NT2/D1 (cell line): Measurements from ENCODE around the gene LPO.

Experiments
- DNase-seq: peaks from one replicate; pipeline ENCODE4 v3.0.0-alpha.2; 2011; ENCODE audit warnings: low read depth, low spot score
- H3K27me3 ChIP-seq: 2 replicates; pipeline ENCODE4 v1.6.0; 2011; ENCODE audit warnings: mild to moderate bottlenecking; ENCODE audit not compliant: insufficient read length, insufficient read depth
- H3K36me3 ChIP-seq: 2 replicates; pipeline ENCODE4 v1.6.1; 2011; ENCODE audit warnings: mild to moderate bottlenecking, low read length, mixed read lengths; ENCODE audit not compliant: insufficient read depth, insufficient read length
- H3K4me1 ChIP-seq: 2 replicates; pipeline ENCODE4 v1.5.1; 2011; ENCODE audit not compliant: insufficient read depth, insufficient read length
- H3K4me3 ChIP-seq: 2 replicates; pipeline ENCODE4 v1.5.1; 2011; ENCODE audit warnings: low read depth; ENCODE audit not compliant: insufficient read length
- H3K9ac ChIP-seq: 2 replicates; pipeline ENCODE4 v1.6.0; 2011; ENCODE audit warnings: low read depth; ENCODE audit not compliant: insufficient read length
- H3K9me3 ChIP-seq: 2 replicates; pipeline ENCODE4 v1.5.1; 2011; ENCODE audit warnings: mild to moderate bottlenecking, low read length; ENCODE audit not compliant: insufficient read depth
- SUZ12 ChIP-seq: IDR thresholded peaks from 2 replicates; pipeline ENCODE4 v1.6.1; 2011; ENCODE audit not compliant: insufficient read length, insufficient read depth; ENCODE audit errors: extremely low read depth
- YY1 ChIP-seq: IDR thresholded peaks from 2 replicates; pipeline ENCODE4 v1.6.1; 2011; ENCODE audit not compliant: insufficient read length, insufficient read depth
- ZNF274 ChIP-seq: IDR thresholded peaks from 2 replicates; pipeline ENCODE4 v1.6.1; 2011; ENCODE audit warnings: mild to moderate bottlenecking, low read depth, low read length

Gene LPO

GRCh38 chr17:58289869-58290268 is 51.5 kb downstream of the LPO start:
- DNase-seq, result no peak
- no peak for TF ChIP-seq ZNF274
- no peak overlapping the region for H3K4me3 ChIP-seq

GRCh38 chr17:58291246-58291645 is 52.9 kb downstream of the LPO start:
- Histone ChIP-seq H3K36me3 (no peaks in the 10 kb centered on the region), H3K4me1 (no peaks in the 10 kb centered on the region), H3K9me3 (no peaks in the 10 kb centered on the region), H3K27me3 (no peaks in the 10 kb centered on the region), H3K4me3 (no peak overlapping the region), H3K9ac (no peak overlapping the region)
- DNase-seq, result no peak
- no peak for TF ChIP-seq YY1
- TF ChIP-seq ZNF274, result no peak
- TF ChIP-seq SUZ12, result no peak

More at GRCh38 chr17:58289869-58290268, 51.5 kb downstream of the LPO start:
- no peaks in the 10 kb centered on the region for H3K4me1 ChIP-seq
- no peaks in the 10 kb centered on the region for H3K36me3 ChIP-seq
- no peaks in the 10 kb centered on the region for H3K27me3 ChIP-seq
- no peaks in the 10 kb centered on the region for H3K9me3 ChIP-seq
- H3K9ac ChIP-seq, result no peak overlapping the region

- Histone ChIP-seq H3K4me3 (no peak overlapping the region), H3K4me1 (no peaks in the 10 kb centered on the region), H3K27me3 (no peaks in the 10 kb centered on the region), H3K9ac (no peak overlapping the region), H3K36me3 (no peaks in the 10 kb centered on the region), H3K9me3 (no peaks in the 10 kb centered on the region)
- TF ChIP-seq SUZ12 (no peak), ZNF274 (no peak), YY1 (no peak)
- no peak for DNase-seq
Observed at GRCh38 chr17:58294034-58294433, 55.6 kb downstream of the LPO start.

GRCh38 chr17:58300336-58300735 is 62.0 kb downstream of the LPO start:
- Histone ChIP-seq H3K9me3 (no peaks in the 10 kb centered on the region), H3K27me3 (no peaks in the 10 kb centered on the region), H3K4me3 (no peak overlapping the region), H3K9ac (no peak overlapping the region), H3K4me1 (peaks cover 21% of the 10 kb centered on the region), H3K36me3 (no peaks in the 10 kb centered on the region)
- TF ChIP-seq SUZ12 (no peak), YY1 (no peak), ZNF274 (no peak)
- no peak for DNase-seq

GRCh38 chr17:58301504-58302150 is 63.2 kb downstream of the LPO start:
- Histone ChIP-seq H3K4me1 (peaks cover 25% of the 10 kb centered on the region), H3K9ac (no peak overlapping the region), H3K4me3 (no peak overlapping the region), H3K36me3 (no peaks in the 10 kb centered on the region), H3K9me3 (no peaks in the 10 kb centered on the region), H3K27me3 (no peaks in the 10 kb centered on the region)
- no peak for DNase-seq
- TF ChIP-seq ZNF274 (no peak), YY1 (no peak), SUZ12 (no peak)

- TF ChIP-seq ZNF274 (no peak), SUZ12 (no peak), YY1 (no peak)
- no peak overlapping the region for H3K4me3 ChIP-seq
- no peaks in the 10 kb centered on the region for H3K27me3 ChIP-seq
- no peaks in the 10 kb centered on the region for H3K36me3 ChIP-seq
- no peaks in the 10 kb centered on the region for H3K9me3 ChIP-seq
- H3K4me1 ChIP-seq, result peaks cover 25% of the 10 kb centered on the region
- no peak for DNase-seq
- no peak overlapping the region for H3K9ac ChIP-seq
Observed at GRCh38 chr17:58302171-58302918, 64.0 kb downstream of the LPO start.

GRCh38 chr17:58302919-58303585 is 64.7 kb downstream of the LPO start:
- H3K9me3 ChIP-seq, result no peaks in the 10 kb centered on the region
- no peak for TF ChIP-seq YY1
- no peak for TF ChIP-seq ZNF274
- TF ChIP-seq SUZ12, result no peak
- H3K36me3 ChIP-seq, result no peaks in the 10 kb centered on the region
- peaks cover 29% of the 10 kb centered on the region for H3K4me1 ChIP-seq
- no peaks in the 10 kb centered on the region for H3K27me3 ChIP-seq
- H3K4me3 ChIP-seq, result no peak overlapping the region
- H3K9ac ChIP-seq, result no peak overlapping the region
- no peak for DNase-seq
